GM12878 (cell line): ENCODE data around the gene NTM. TPM values are rescaled to one million over a fixed set of nuclear protein-coding genes. Genes with fewer than 3 reads are reported as not detected.

Source experiments
- ATAC-seq: fragments of 200-7000 bp; cut with Tn5 transposase; 3 replicates; pipeline ENCODE4 v1.9.1; 2020; ENCODE audit warnings: mild to moderate bottlenecking, moderate library complexity
- BruUV-seq: library from RNA; stranded (reverse); fragments of 400-500 nt; replicated peaks from 2 replicates; lab custom pipeline; 2021; lab: Mats Ljungman, UMichigan
- CTCF ChIA-PET: fragments of 300-600 bp; sonication (Branson Sonifier 250); formaldehyde crosslinking; extraction: SDS; loops from one replicate; lab custom pipeline; 2021; ENCODE audit warnings: inconsistent platforms; lab: Yijun Ruan, JAX
- POLR2A ChIA-PET: fragments of 350-600 bp; formaldehyde crosslinking; extraction: SDS; loops from one replicate; lab custom pipeline; 2021; ENCODE audit warnings: inconsistent platforms; lab: Charles Lee
- RAD21 ChIA-PET: fragments of 300-600 bp; sonication (Branson Sonifier 250); formaldehyde crosslinking; loops from one replicate; lab custom pipeline; 2023; ENCODE audit warnings: antibody characterized with exemption; ENCODE audit not compliant: unreplicated experiment; lab: Charles Lee
- SMC1A ChIA-PET: fragments of 300-600 bp; sonication (Branson Sonifier 250); formaldehyde crosslinking; loops from one replicate; lab custom pipeline; 2023; ENCODE audit not compliant: unreplicated experiment, uncharacterized antibody; lab: Charles Lee
- DNase-seq: peaks from one replicate; pipeline ENCODE4 v3.0.0-alpha.2; 2011; ENCODE audit warnings: low read depth, low spot score
- FAIRE-seq: peaks from 3 replicates; lab custom pipeline; 2011; peaks lifted over from hg19 to GRCh38; lab: Jason Lieb, UNC
- H2AFZ ChIP-seq: 2 replicates; pipeline ENCODE4 v1.6.0; 2011; ENCODE audit warnings: low read depth, low read length, control low read depth; ENCODE audit not compliant: control insufficient read depth
- H3K27ac ChIP-seq: 2 replicates; pipeline ENCODE4 v1.5.1; 2011; ENCODE audit warnings: control low read depth; ENCODE audit not compliant: control insufficient read depth, insufficient read depth
- H3K27me3 ChIP-seq, 2 experiments: replicated peaks in 1 of 2; 2 replicates each; pipeline versions ENCODE4 v1.6.0 to v1.6.1; 2011; ENCODE audit warnings: low read length in 1 of 2; ENCODE audit not compliant: control insufficient read depth in 2 of 2, insufficient read depth in 2 of 2
- H3K36me3 ChIP-seq, 2 experiments: 2 replicates each; pipeline ENCODE4 v1.5.1; 2011; ENCODE audit warnings: low read length in 1 of 2; ENCODE audit not compliant: control insufficient read depth in 2 of 2, insufficient read depth in 2 of 2
- H3K4me1 ChIP-seq: 2 replicates; pipeline ENCODE4 v1.6.1; 2011; ENCODE audit warnings: mild to moderate bottlenecking, low read length, moderate library complexity, mixed read lengths; ENCODE audit not compliant: control insufficient read depth, insufficient read depth
- H3K4me2 ChIP-seq: 2 replicates; pipeline ENCODE4 v1.6.0; 2011; ENCODE audit warnings: control low read depth; ENCODE audit not compliant: control insufficient read depth, insufficient read depth
- H3K4me3 ChIP-seq: fragments of 200-600 bp; sonication (generic); 2 replicates; pipeline ENCODE4 v1.5.1; 2016
- H3K79me2 ChIP-seq: 2 replicates; pipeline ENCODE4 v1.6.0; 2011; ENCODE audit warnings: low read length; ENCODE audit not compliant: control insufficient read depth, insufficient read depth
- H3K9ac ChIP-seq: 2 replicates; pipeline ENCODE4 v1.8.0; 2011; ENCODE audit warnings: low read length, control low read depth, mixed read lengths; ENCODE audit not compliant: control insufficient read depth, insufficient read depth
- H3K9me3 ChIP-seq: replicated peaks from 3 replicates; pipeline ENCODE4 v1.5.1; 2011; ENCODE audit warnings: mild to moderate bottlenecking, low read length; ENCODE audit not compliant: control insufficient read depth, insufficient read depth
- H4K20me1 ChIP-seq: 2 replicates; pipeline ENCODE4 v1.6.0; 2011; ENCODE audit not compliant: control insufficient read depth, insufficient read depth
- CEBPB ChIP-seq, 2 experiments: fragments of 150-350 bp in 1 of 2; IDR thresholded peaks; 2 replicates each; pipeline ENCODE4 v1.6.1; 2012 to 2014; ENCODE audit warnings: low read depth in 2 of 2, low read length in 2 of 2, borderline replicate concordance in 1 of 2, inconsistent platforms in 1 of 2
- DPF2 ChIP-seq: fragments of 450-650 bp; IDR thresholded peaks from 2 replicates; pipeline ENCODE4 v1.6.1; 2017; ENCODE audit warnings: mild to moderate bottlenecking
- MEF2A ChIP-seq: IDR thresholded peaks from 2 replicates; pipeline ENCODE4 v1.6.1; 2011; ENCODE audit warnings: low read depth, mild to moderate bottlenecking, low read length, moderate library complexity; ENCODE audit not compliant: insufficient read depth
- NFIC ChIP-seq: IDR thresholded peaks from 2 replicates; pipeline ENCODE4 v1.6.1; 2012; ENCODE audit warnings: low read depth, mild to moderate bottlenecking, inconsistent platforms, low read length, moderate library complexity
- NFYB ChIP-seq: IDR thresholded peaks from 2 replicates; pipeline ENCODE4 v1.6.1; 2011; ENCODE audit warnings: low read depth, mild to moderate bottlenecking, low read length, improper control_type of control experiment, moderate library complexity; ENCODE audit not compliant: insufficient read depth
- PAX5 ChIP-seq: IDR thresholded peaks from 2 replicates; pipeline ENCODE4 v1.6.1; 2011; ENCODE audit warnings: low read depth, low read length, borderline replicate concordance
- POLR2AphosphoS2 ChIP-seq: IDR thresholded peaks from 2 replicates; pipeline ENCODE4 v1.6.1; 2011; ENCODE audit warnings: low read depth, mild to moderate bottlenecking, low read length, improper control_type of control experiment, moderate library complexity
- RFX5 ChIP-seq: IDR thresholded peaks from 2 replicates; pipeline ENCODE4 v1.6.1; 2011; ENCODE audit warnings: low read depth, low read length, improper control_type of control experiment
- SREBF2 ChIP-seq: IDR thresholded peaks from 2 replicates; pipeline ENCODE4 v1.6.1; 2012; ENCODE audit warnings: mild to moderate bottlenecking, low read length
- SUPT20H ChIP-seq: IDR thresholded peaks from 2 replicates; pipeline ENCODE4 v1.6.1; 2011; ENCODE audit warnings: low read depth, mild to moderate bottlenecking, low read length, moderate library complexity, borderline replicate concordance; ENCODE audit not compliant: control insufficient read depth
- TARDBP ChIP-seq: IDR thresholded peaks from 2 replicates; pipeline ENCODE4 v1.6.1; 2016; ENCODE audit warnings: borderline replicate concordance
- TCF12 ChIP-seq: IDR thresholded peaks from 2 replicates; pipeline ENCODE4 v1.6.1; 2011; ENCODE audit warnings: low read depth, mild to moderate bottlenecking, low read length
- WGBS: methylation state at CpG from one replicate; pipeline ENCODE4 v1.1.6; 2016; ENCODE audit warnings: low lambda C conversion rate; ENCODE audit not compliant: insufficient replicate concordance, insufficient coverage; ENCODE audit errors: missing lambda C conversion rate; 5-methylcytosine and 5-hydroxymethylcytosine counted together
- in situ Hi-C: fragments of 300-500 bp; cut with MboI; formaldehyde crosslinking; loops from 9 replicates; pipeline ENCODE4 v1.14.3; 2018; ENCODE audit warnings: mixed read lengths
- intact Hi-C: fragments of 100-400 bp; cut with micrococcal nuclease; formaldehyde crosslinking; loops from one replicate; pipeline ENCODE4 v1.14.2; 2022; ENCODE audit not compliant: unreplicated experiment
- polyA plus RNA-seq, 11 experiments: library from polyadenylated mRNA; depleted of rRNA in 4 of 11; unstranded in 6 of 11; stranded (reverse) in 5 of 11; fragments of >200 nt; fragmentation: Nextera tagmentation in 4 of 11; fragmentation: Illumina TruSeq in 1 of 11; extraction: Ambion mirVana in 4 of 11; extraction: Trizol in 1 of 11; gene quantifications; 1 replicate in 1 of 11; 2 replicates in 10 of 11; pipeline versions ENCODE4 v1.2.1 to v1.2.3, GENCODE V29; 2011 to 2016; ENCODE audit warnings: inconsistent platforms in 2 of 11, missing spikeins in 2 of 11, low read depth in 1 of 11
- total RNA-seq, 4 experiments: library from RNA; depleted of rRNA in 3 of 4; stranded (reverse); fragments of >200 nt in 3 of 4; fragmentation: Illumina TruSeq in 1 of 4; extraction: Trizol in 1 of 4; gene quantifications; 2 replicates each; pipeline versions ENCODE4 v1.2.1 to v1.2.3, GENCODE V29; 2013 to 2021
- TF ChIP-seq, protein P1 (sequence below): fragments of 450-650 bp; IDR thresholded peaks from 2 replicates; pipeline ENCODE4 v1.6.1; 2017; ENCODE audit warnings: low read depth, mild to moderate bottlenecking, moderate library complexity
- TF ChIP-seq, protein P2 (sequence below): fragments of 450-650 bp; IDR thresholded peaks from 2 replicates; pipeline ENCODE4 v1.6.1; 2014; ENCODE audit warnings: mild to moderate bottlenecking
- TF ChIP-seq, protein P3 (sequence below): fragments of 450-650 bp; IDR thresholded peaks from 2 replicates; pipeline ENCODE4 v1.6.1; 2018; ENCODE audit warnings: borderline replicate concordance, mild to moderate bottlenecking; ENCODE audit not compliant: partially characterized antibody
- TF ChIP-seq, protein P4 (sequence below): IDR thresholded peaks from 2 replicates; pipeline ENCODE4 v1.6.1; 2012; ENCODE audit warnings: low read depth, low read length, improper control_type of control experiment
- TF ChIP-seq, protein P5 (sequence below): fragments of 150-350 bp; IDR thresholded peaks from 2 replicates; pipeline ENCODE4 v1.6.1; 2016; ENCODE audit warnings: low read depth, low read length

Gene NTM
- total and polyA plus RNA-seq, 10 of the 15 experiments (the other 5 are each of a cell fraction or from before 2014, with no cell fraction given): not detected

GRCh38 chr11:131957875-131958274 lies 587.5 kb downstream of the NTM start:
- in situ Hi-C loops: no loop called here
- Histone ChIP-seq H3K79me2 (no peaks in the 10 kb centered on the region), H3K9ac (no peak overlapping the region), H3K27ac (no peak overlapping the region), H3K36me3 (no peaks in the 10 kb centered on the region), H4K20me1 (no peaks in the 10 kb centered on the region), H2AFZ (no peak overlapping the region), H3K9me3 (no peaks in the 10 kb centered on the region), H3K4me3 (no peak overlapping the region), H3K4me2 (no peak overlapping the region), H3K4me1 (no peaks in the 10 kb centered on the region), H3K27me3 (peaks cover 3% of the 10 kb centered on the region in 2 experiments; a peak in 2 of 4 replicates)
- POLR2A ChIA-PET: no interaction called here
- FAIRE-seq: no peak
- intact Hi-C loops: no loop called here
- DNase-seq: no peak
- RAD21 ChIA-PET: no interaction called here
- CTCF ChIA-PET: no interaction called here
- SMC1A ChIA-PET: no interaction called here
- ATAC-seq: no peak
- WGBS: 52% methylated on average over 6 of the region's 6 CpGs
- BruUV-seq: no TSS peak
- TF ChIP-seq TCF12: no peak
- TF ChIP-seq, protein P1, sequence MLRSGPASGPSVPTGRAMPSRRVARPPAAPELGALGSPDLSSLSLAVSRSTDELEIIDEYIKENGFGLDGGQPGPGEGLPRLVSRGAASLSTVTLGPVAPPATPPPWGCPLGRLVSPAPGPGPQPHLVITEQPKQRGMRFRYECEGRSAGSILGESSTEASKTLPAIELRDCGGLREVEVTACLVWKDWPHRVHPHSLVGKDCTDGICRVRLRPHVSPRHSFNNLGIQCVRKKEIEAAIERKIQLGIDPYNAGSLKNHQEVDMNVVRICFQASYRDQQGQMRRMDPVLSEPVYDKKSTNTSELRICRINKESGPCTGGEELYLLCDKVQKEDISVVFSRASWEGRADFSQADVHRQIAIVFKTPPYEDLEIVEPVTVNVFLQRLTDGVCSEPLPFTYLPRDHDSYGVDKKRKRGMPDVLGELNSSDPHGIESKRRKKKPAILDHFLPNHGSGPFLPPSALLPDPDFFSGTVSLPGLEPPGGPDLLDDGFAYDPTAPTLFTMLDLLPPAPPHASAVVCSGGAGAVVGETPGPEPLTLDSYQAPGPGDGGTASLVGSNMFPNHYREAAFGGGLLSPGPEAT: no peak
- no peak for TF ChIP-seq RFX5
- no peak for TF ChIP-seq DPF2
- TF ChIP-seq NFYB: no peak
- TF ChIP-seq CEBPB (IDR thresholded peaks at IDR 0.05; ENCODE audit: borderline replicate concordance in 1 of 2, low read depth in 2 of 2, low read length in 2 of 2): no peak
- TF ChIP-seq TARDBP: no peak
- no peak for TF ChIP-seq MEF2A
- no peak for TF ChIP-seq POLR2AphosphoS2
- no peak for TF ChIP-seq SUPT20H
- no peak for TF ChIP-seq SREBF2
- no peak for TF ChIP-seq NFIC
- TF ChIP-seq, protein P2, sequence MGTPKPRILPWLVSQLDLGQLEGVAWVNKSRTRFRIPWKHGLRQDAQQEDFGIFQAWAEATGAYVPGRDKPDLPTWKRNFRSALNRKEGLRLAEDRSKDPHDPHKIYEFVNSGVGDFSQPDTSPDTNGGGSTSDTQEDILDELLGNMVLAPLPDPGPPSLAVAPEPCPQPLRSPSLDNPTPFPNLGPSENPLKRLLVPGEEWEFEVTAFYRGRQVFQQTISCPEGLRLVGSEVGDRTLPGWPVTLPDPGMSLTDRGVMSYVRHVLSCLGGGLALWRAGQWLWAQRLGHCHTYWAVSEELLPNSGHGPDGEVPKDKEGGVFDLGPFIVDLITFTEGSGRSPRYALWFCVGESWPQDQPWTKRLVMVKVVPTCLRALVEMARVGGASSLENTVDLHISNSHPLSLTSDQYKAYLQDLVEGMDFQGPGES: no peak
- TF ChIP-seq, protein P3, sequence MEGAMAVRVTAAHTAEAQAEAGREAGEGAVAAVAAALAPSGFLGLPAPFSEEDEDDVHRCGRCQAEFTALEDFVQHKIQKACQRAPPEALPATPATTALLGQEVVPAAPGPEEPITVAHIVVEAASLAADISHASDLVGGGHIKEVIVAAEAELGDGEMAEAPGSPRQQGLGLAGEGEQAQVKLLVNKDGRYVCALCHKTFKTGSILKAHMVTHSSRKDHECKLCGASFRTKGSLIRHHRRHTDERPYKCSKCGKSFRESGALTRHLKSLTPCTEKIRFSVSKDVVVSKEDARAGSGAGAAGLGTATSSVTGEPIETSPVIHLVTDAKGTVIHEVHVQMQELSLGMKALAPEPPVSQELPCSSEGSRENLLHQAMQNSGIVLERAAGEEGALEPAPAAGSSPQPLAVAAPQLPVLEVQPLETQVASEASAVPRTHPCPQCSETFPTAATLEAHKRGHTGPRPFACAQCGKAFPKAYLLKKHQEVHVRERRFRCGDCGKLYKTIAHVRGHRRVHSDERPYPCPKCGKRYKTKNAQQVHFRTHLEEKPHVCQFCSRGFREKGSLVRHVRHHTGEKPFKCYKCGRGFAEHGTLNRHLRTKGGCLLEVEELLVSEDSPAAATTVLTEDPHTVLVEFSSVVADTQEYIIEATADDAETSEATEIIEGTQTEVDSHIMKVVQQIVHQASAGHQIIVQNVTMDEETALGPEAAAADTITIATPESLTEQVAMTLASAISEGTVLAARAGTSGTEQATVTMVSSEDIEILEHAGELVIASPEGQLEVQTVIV: no peak
- TF ChIP-seq, protein P4, sequence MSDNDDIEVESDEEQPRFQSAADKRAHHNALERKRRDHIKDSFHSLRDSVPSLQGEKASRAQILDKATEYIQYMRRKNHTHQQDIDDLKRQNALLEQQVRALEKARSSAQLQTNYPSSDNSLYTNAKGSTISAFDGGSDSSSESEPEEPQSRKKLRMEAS: no peak
- TF ChIP-seq, protein P5, sequence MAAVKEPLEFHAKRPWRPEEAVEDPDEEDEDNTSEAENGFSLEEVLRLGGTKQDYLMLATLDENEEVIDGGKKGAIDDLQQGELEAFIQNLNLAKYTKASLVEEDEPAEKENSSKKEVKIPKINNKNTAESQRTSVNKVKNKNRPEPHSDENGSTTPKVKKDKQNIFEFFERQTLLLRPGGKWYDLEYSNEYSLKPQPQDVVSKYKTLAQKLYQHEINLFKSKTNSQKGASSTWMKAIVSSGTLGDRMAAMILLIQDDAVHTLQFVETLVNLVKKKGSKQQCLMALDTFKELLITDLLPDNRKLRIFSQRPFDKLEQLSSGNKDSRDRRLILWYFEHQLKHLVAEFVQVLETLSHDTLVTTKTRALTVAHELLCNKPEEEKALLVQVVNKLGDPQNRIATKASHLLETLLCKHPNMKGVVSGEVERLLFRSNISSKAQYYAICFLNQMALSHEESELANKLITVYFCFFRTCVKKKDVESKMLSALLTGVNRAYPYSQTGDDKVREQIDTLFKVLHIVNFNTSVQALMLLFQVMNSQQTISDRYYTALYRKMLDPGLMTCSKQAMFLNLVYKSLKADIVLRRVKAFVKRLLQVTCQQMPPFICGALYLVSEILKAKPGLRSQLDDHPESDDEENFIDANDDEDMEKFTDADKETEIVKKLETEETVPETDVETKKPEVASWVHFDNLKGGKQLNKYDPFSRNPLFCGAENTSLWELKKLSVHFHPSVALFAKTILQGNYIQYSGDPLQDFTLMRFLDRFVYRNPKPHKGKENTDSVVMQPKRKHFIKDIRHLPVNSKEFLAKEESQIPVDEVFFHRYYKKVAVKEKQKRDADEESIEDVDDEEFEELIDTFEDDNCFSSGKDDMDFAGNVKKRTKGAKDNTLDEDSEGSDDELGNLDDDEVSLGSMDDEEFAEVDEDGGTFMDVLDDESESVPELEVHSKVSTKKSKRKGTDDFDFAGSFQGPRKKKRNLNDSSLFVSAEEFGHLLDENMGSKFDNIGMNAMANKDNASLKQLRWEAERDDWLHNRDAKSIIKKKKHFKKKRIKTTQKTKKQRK: no peak
- no peak for TF ChIP-seq PAX5
